MG63 (cell line): ENCODE measurements around the gene LPAR4. TPM values are rescaled to one million over a fixed set of nuclear protein-coding genes. Genes with fewer than 3 reads are reported as not detected.
"Not testable (repeated sequence)": the region's sequence is repeated elsewhere in the genome, so short reads cannot be mapped to it uniquely, and the experiment has no call there.

Experiments
- DNase-seq: peaks from one replicate; pipeline ENCODE4 v3.0.0-alpha.2; 2020
- H3K27me3 ChIP-seq: fragments of 250-450 bp; sonication (Bioruptor Pico); 2 replicates; pipeline ENCODE4 v1.5.1; 2020; ENCODE audit warnings: mild to moderate bottlenecking, moderate library complexity
- H3K36me3 ChIP-seq: fragments of 250-450 bp; sonication (Bioruptor Pico); 2 replicates; pipeline ENCODE4 v1.5.1; 2020; ENCODE audit warnings: mild to moderate bottlenecking, moderate library complexity
- H3K4me3 ChIP-seq: fragments of 250-450 bp; sonication (Bioruptor Pico); 2 replicates; pipeline ENCODE4 v1.5.1; 2020; ENCODE audit warnings: mild to moderate bottlenecking, moderate library complexity
- H3K9me3 ChIP-seq: fragments of 250-450 bp; sonication (Bioruptor Pico); 2 replicates; pipeline ENCODE4 v1.5.1; 2020; ENCODE audit warnings: mild to moderate bottlenecking, moderate library complexity
- total RNA-seq: library from RNA; depleted of rRNA; stranded (reverse); fragments of >200 nt; shearing (Covaris generic); gene quantifications from 2 replicates; pipeline ENCODE4 v1.2.3, GENCODE V29; 2014; ENCODE audit warnings: low replicate concordance; rRNA removed

Gene LPAR4
- total RNA-seq, 1 experiment from 2014 or later = not detected

- Histone ChIP-seq H3K27me3 (no peaks in the 10 kb centered on the region), H3K4me3 (no peak overlapping the region), H3K9me3 (no peaks in the 10 kb centered on the region), H3K36me3 (no peaks in the 10 kb centered on the region)
- no peak for DNase-seq
These were observed 54.0 kb downstream of the LPAR4 start for GRCh38 chrX:78801522-78801921.

DNA sequence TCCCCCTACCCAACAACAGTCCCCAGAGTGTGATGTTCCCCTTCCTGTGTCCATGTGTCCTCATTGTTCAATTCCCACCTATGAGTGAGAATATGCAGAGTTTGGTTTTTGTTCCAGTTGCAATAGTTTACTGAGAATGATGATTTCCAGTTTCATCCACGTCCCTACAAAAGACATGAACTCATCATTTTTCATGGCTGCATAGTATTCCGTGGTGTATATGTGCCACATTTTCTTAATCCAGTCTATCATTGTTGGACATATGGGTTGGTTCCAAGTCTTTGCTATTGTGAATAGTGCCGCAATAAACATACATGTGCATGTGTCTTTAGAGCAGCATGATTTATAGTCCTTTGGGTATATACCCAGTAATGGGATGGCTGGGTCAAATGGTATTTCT lies 55.0 kb downstream of the LPAR4 start:
- not testable (repeated sequence) for H3K27me3 ChIP-seq, H3K9me3 ChIP-seq, DNase-seq, H3K36me3 ChIP-seq, H3K4me3 ChIP-seq

Other genes starting within 250 kb of the LPAR4 start
- 1.7 TPM in 1 of 2 replicates, not detected in the other for gene RTL3, start 88.4 kb upstream of the LPAR4 start, total RNA-seq
- not detected in 2 replicates for gene P2RY10, start 197.7 kb downstream of the LPAR4 start, total RNA-seq